K562 (cell line): ENCODE results near the gene LRRC71. TPM values are rescaled to one million over a fixed set of nuclear protein-coding genes. Genes with fewer than 3 reads are reported as not detected.

Source experiments
- ARHGAP35 ChIP-seq: fragments of 450-650 bp; IDR thresholded peaks from 2 replicates; pipeline ENCODE4 v1.6.1; 2018; ENCODE audit not compliant: partially characterized antibody
- ARNT ChIP-seq, 2 experiments: fragments of 450-650 bp; IDR thresholded peaks; 2 replicates each; pipeline ENCODE4 v1.6.1; 2016; ENCODE audit warnings: mild to moderate bottlenecking in 1 of 2
- BCLAF1 ChIP-seq, 2 experiments: fragments of 450-650 bp in 1 of 2; IDR thresholded peaks; 2 replicates each; pipeline ENCODE4 v1.6.1; 2011 to 2017; ENCODE audit warnings: low read depth in 2 of 2, antibody characterized with exemption in 1 of 2, borderline replicate concordance in 1 of 2, low read length in 1 of 2, mild to moderate bottlenecking in 1 of 2, mixed read lengths in 1 of 2; ENCODE audit not compliant: control insufficient read depth in 1 of 2
- CBX3 ChIP-seq, 2 experiments: IDR thresholded peaks; 1 replicate in 1 of 2; 2 replicates in 1 of 2; pipeline ENCODE4 v1.6.1; 2012; ENCODE audit warnings: inconsistent platforms in 2 of 2, low read length in 2 of 2, borderline replicate concordance in 1 of 2, control low read depth in 1 of 2
- ETS2 ChIP-seq: IDR thresholded peaks from 2 replicates; pipeline ENCODE4 v1.6.1; 2016; ENCODE audit warnings: borderline replicate concordance, missing genetic modification characterization, mild to moderate bottlenecking, moderate library complexity, missing compliant biosample characterization; ENCODE audit not compliant: poor library complexity, severe bottlenecking
- GTF2B ChIP-seq: IDR thresholded peaks from 2 replicates; pipeline ENCODE4 v1.6.1; 2011; ENCODE audit not compliant: insufficient read length; ENCODE audit errors: extremely low read depth
- IFI16 ChIP-seq: fragments of 250-450 bp; sonication (Bioruptor Pico); IDR thresholded peaks from 2 replicates; pipeline ENCODE4 v2.1.2; 2022; ENCODE audit warnings: mild to moderate bottlenecking, inconsistent platforms
- KLF1 ChIP-seq: fragments of 450-650 bp; IDR thresholded peaks from 2 replicates; pipeline ENCODE4 v1.6.1; 2016; ENCODE audit warnings: missing genetic modification characterization, missing compliant biosample characterization
- MAFF ChIP-seq: IDR thresholded peaks from 2 replicates; pipeline ENCODE4 v1.6.1; 2012; ENCODE audit warnings: low read length, improper control_type of control experiment
- MAFG ChIP-seq: fragments of 450-650 bp; conservative IDR thresholded peaks from 2 replicates; pipeline ENCODE4 v1.6.1; 2016; ENCODE audit warnings: missing genetic modification characterization, missing compliant biosample characterization
- MBD2 ChIP-seq: sonication (generic); IDR thresholded peaks from 2 replicates; pipeline ENCODE4 v1.6.1; 2016; ENCODE audit warnings: low read depth, borderline replicate concordance
- NCOA4 ChIP-seq: fragments of 450-650 bp; IDR thresholded peaks from 2 replicates; pipeline ENCODE4 v1.6.1; 2018; ENCODE audit warnings: mild to moderate bottlenecking; ENCODE audit not compliant: partially characterized antibody
- OTX1 ChIP-seq: fragments of 450-650 bp; formaldehyde crosslinking; IDR thresholded peaks from 2 replicates; pipeline ENCODE4 v1.4.0; 2022; ENCODE audit warnings: mild to moderate bottlenecking
- SIN3A ChIP-seq, 2 experiments: fragments of 150-350 bp in 1 of 2; IDR thresholded peaks; 2 replicates each; pipeline ENCODE4 v1.6.1; 2011 to 2016; ENCODE audit warnings: borderline replicate concordance in 2 of 2, low read depth in 2 of 2, low read length in 2 of 2, mild to moderate bottlenecking in 2 of 2, moderate library complexity in 2 of 2; ENCODE audit not compliant: control insufficient read depth in 1 of 2
- SMARCE1 ChIP-seq: fragments of 450-650 bp; IDR thresholded peaks from 2 replicates; pipeline ENCODE4 v1.7.1; 2016; ENCODE audit warnings: mild to moderate bottlenecking
- STAT5A ChIP-seq: IDR thresholded peaks from 2 replicates; pipeline ENCODE4 v1.6.1; 2012; ENCODE audit warnings: low read length, inconsistent platforms, borderline replicate concordance
- TBL1XR1 ChIP-seq, 2 experiments: IDR thresholded peaks; 2 replicates each; pipeline ENCODE4 v1.6.1; 2012; ENCODE audit warnings: improper control_type of control experiment in 2 of 2, low read length in 2 of 2, mild to moderate bottlenecking in 1 of 2
- YBX1 ChIP-seq: fragments of 450-650 bp; IDR thresholded peaks from 2 replicates; pipeline ENCODE4 v1.7.1; 2016; ENCODE audit warnings: mild to moderate bottlenecking
- ZNF124 ChIP-seq: sonication (generic); formaldehyde crosslinking; IDR thresholded peaks from 2 replicates; pipeline ENCODE4 v1.8.1; 2022; ENCODE audit warnings: missing genetic modification reagents
- ZNF143 ChIP-seq: sonication (generic); formaldehyde crosslinking; IDR thresholded peaks from 2 replicates; pipeline ENCODE4 v1.9.0; 2022; ENCODE audit warnings: mild to moderate bottlenecking, missing genetic modification reagents
- ZNF445 ChIP-seq: fragments of 250-450 bp; sonication (Bioruptor Pico); IDR thresholded peaks from 2 replicates; pipeline ENCODE4 v1.4.0; 2020; ENCODE audit warnings: low read depth, mild to moderate bottlenecking, moderate library complexity
- ZNF717 ChIP-seq: fragments of 250-450 bp; sonication (Bioruptor Pico); IDR thresholded peaks from 2 replicates; pipeline ENCODE4 v1.5.0; 2021
- ZNF740 ChIP-seq, 3 experiments: fragments of 200-800 bp in 1 of 3; sonication (Bioruptor generic) in 1 of 3; sonication (generic) in 1 of 3; formaldehyde crosslinking in 1 of 3; IDR thresholded peaks; 2 replicates each; pipeline versions ENCODE4 v1.6.1 to v1.8.0; 2016 to 2022; ENCODE audit warnings: mild to moderate bottlenecking in 2 of 3, missing compliant biosample characterization in 2 of 3, missing genetic modification characterization in 2 of 3, missing genetic modification reagents in 1 of 3
- polyA plus RNA-seq, 8 experiments: library from polyadenylated mRNA; depleted of rRNA in 4 of 8; stranded (reverse) in 5 of 8; unstranded in 3 of 8; fragments of >200 nt; fragmentation: Nextera tagmentation in 2 of 8; fragmentation: Illumina TruSeq in 1 of 8; extraction: Ambion mirVana in 2 of 8; extraction: Trizol in 1 of 8; gene quantifications; 2 replicates each; pipeline versions ENCODE4 v1.2.1 to v1.2.3, GENCODE V29; 2011 to 2014; ENCODE audit warnings: inconsistent platforms in 1 of 8, missing spikeins in 1 of 8
- total RNA-seq, 7 experiments: library from RNA; depleted of rRNA in 6 of 7; stranded (reverse); fragments of >200 nt in 6 of 7; fragmentation: Illumina TruSeq in 2 of 7; extraction: Trizol in 2 of 7; gene quantifications; 2 replicates each; pipeline versions ENCODE4 v1.2.1 to v1.2.3, GENCODE V29; 2011 to 2021; ENCODE audit warnings: low replicate concordance in 1 of 7
- TF ChIP-seq, protein P1 (sequence below): sonication (generic); formaldehyde crosslinking; IDR thresholded peaks from 2 replicates; pipeline ENCODE4 v1.8.0; 2022; ENCODE audit warnings: missing genetic modification reagents, mild to moderate bottlenecking, moderate library complexity, borderline replicate concordance

Gene LRRC71
- total and polyA plus RNA-seq, 9 of the 15 experiments (the other 6 are each of a cell fraction or from before 2014, with no cell fraction given): 0.06 to 1.2 (median 0.51) TPM; not detected in 1

GRCh38 chr1:156914440-156914856, 6.0 kb upstream of the LRRC71 start (continued):
- TF ChIP-seq, protein P1, sequence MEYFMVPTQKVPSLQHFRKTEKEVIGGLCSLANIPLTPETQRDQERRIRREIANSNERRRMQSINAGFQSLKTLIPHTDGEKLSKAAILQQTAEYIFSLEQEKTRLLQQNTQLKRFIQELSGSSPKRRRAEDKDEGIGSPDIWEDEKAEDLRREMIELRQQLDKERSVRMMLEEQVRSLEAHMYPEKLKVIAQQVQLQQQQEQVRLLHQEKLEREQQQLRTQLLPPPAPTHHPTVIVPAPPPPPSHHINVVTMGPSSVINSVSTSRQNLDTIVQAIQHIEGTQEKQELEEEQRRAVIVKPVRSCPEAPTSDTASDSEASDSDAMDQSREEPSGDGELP (CRISPR knock-in tag): peak; percentile 88
- TF ChIP-seq ZNF445 (CRISPR knock-in tag): no peak
- TF ChIP-seq SIN3A (IDR thresholded peaks at IDR 0.05; ENCODE audit: borderline replicate concordance in 2 of 2, control insufficient read depth in 1 of 2, low read depth in 2 of 2, low read length in 2 of 2): peak in 1 of 2 experiments; percentile 48; a peak in 1 of 4 replicates
- TF ChIP-seq MBD2: no peak; the same call in 1 of the 2 replicates
- no peak; the same call in 1 of the 2 replicates for TF ChIP-seq ZNF740 (CRISPR knock-in tag; IDR thresholded peaks at IDR 0.05)
- TF ChIP-seq ZNF740 (tag; IDR thresholded peaks at IDR 0.05): no peak
- no peak for TF ChIP-seq YBX1
- TF ChIP-seq IFI16 (CRISPR knock-in tag): no peak
- TF ChIP-seq TBL1XR1 (IDR thresholded peaks at IDR 0.05; ENCODE audit: low read length in 2 of 2): peak in 1 of 2 experiments; percentile 68; a peak in 2 of 4 replicates
- no peak for TF ChIP-seq BCLAF1 (IDR thresholded peaks at IDR 0.05; ENCODE audit: borderline replicate concordance in 1 of 2, control insufficient read depth in 1 of 2, low read depth in 2 of 2, low read length in 1 of 2)
- TF ChIP-seq SMARCE1: peak; percentile 95
- no peak for TF ChIP-seq ZNF124 (CRISPR knock-in tag)
- no peak for TF ChIP-seq ARHGAP35
- no peak for TF ChIP-seq ZNF143
- TF ChIP-seq CBX3 (IDR thresholded peaks at IDR 0.05; ENCODE audit: borderline replicate concordance in 1 of 2, low read length in 2 of 2): 0 out of 3 replicates have a peak, but pooled peaks of 1 of the 2 experiments have one; percentile 39
- no peak for TF ChIP-seq OTX1 (CRISPR knock-in tag)
- TF ChIP-seq ZNF717 (CRISPR knock-in tag): no peak
- peak; percentile 38; the same call in 1 of the 2 replicates for TF ChIP-seq STAT5A
- no peak for TF ChIP-seq MAFF
- no peak for TF ChIP-seq ARNT (IDR thresholded peaks at IDR 0.05)
- TF ChIP-seq KLF1 (tag): no peak
- no peak for TF ChIP-seq NCOA4
- TF ChIP-seq MAFG (tag): no peak
- TF ChIP-seq ETS2 (tag): no peak
- TF ChIP-seq GTF2B: no peak
